HepG2 (cell line): Measurements from ENCODE around the gene TMCC1. TPM values are rescaled to one million over a fixed set of nuclear protein-coding genes. Genes with fewer than 3 reads are reported as not detected.

Source experiments
- ATAC-seq: fragments of 200-7000 bp; cut with Tn5 transposase; 3 replicates; pipeline ENCODE4 v1.9.1; 2020; ENCODE audit warnings: mild to moderate bottlenecking, moderate library complexity
- BruUV-seq: library from RNA; stranded (reverse); fragments of 400-500 nt; replicated peaks from 2 replicates; lab custom pipeline; 2021; lab: Mats Ljungman, UMichigan
- CTCF ChIA-PET: fragments of 300-600 bp; formaldehyde crosslinking; extraction: SDS; loops from one replicate; lab custom pipeline; 2021; ENCODE audit warnings: low total read pairs, inconsistent platforms, low intra/inter-chr PET ratio; lab: Yijun Ruan, JAX
- POLR2A ChIA-PET: fragments of 350-600 bp; sonication (Branson Sonifier 250); formaldehyde crosslinking; loops from one replicate; lab custom pipeline; 2020; ENCODE audit warnings: antibody characterized with exemption, inconsistent platforms; lab: Yijun Ruan, JAX
- DNase-seq: peaks from one replicate; pipeline ENCODE4 v3.0.0-alpha.2; 2015; ENCODE audit warnings: low spot score
- FAIRE-seq: peaks from 3 replicates; lab custom pipeline; 2011; peaks lifted over from hg19 to GRCh38; lab: Jason Lieb, UNC
- H2AFZ ChIP-seq: one replicate; pipeline ENCODE4 v1.6.1; 2011; ENCODE audit warnings: low read length, inconsistent platforms
- H3K27ac ChIP-seq: fragments of 300-600 bp; 3 replicates; pipeline ENCODE4 v1.8.0; 2011; ENCODE audit warnings: mixed run types, mild to moderate bottlenecking, mixed read lengths, low read length, inconsistent platforms; ENCODE audit not compliant: insufficient read depth; ENCODE audit errors: extremely low read length
- H3K27me3 ChIP-seq, 2 experiments: fragments of 200-600 bp in 1 of 2; 2 replicates in 1 of 2; 3 replicates in 1 of 2; pipeline versions ENCODE4 v1.6.0 to v1.8.0; 2011; ENCODE audit warnings: low read length in 2 of 2, mild to moderate bottlenecking in 2 of 2, moderate library complexity in 2 of 2, inconsistent platforms in 1 of 2; ENCODE audit not compliant: insufficient read depth in 2 of 2, control insufficient read depth in 1 of 2
- H3K36me3 ChIP-seq, 2 experiments: fragments of 200-600 bp in 1 of 2; replicated peaks in 1 of 2; 2 replicates in 1 of 2; 3 replicates in 1 of 2; pipeline versions ENCODE4 v1.5.1 to v1.8.0; 2011; ENCODE audit warnings: low read length in 2 of 2, inconsistent platforms in 1 of 2; ENCODE audit not compliant: insufficient read depth in 2 of 2, control insufficient read depth in 1 of 2
- H3K4me1 ChIP-seq: 2 replicates; pipeline ENCODE4 v1.5.1; 2012; ENCODE audit warnings: low read length, inconsistent platforms; ENCODE audit not compliant: insufficient read depth
- H3K4me2 ChIP-seq: 2 replicates; pipeline ENCODE4 v1.6.0; 2011; ENCODE audit warnings: low read depth, low read length, inconsistent platforms
- H3K4me3 ChIP-seq, 3 experiments: fragments of 200-600 bp in 1 of 3; sonication (generic), shearing (Covaris generic) in 1 of 3; replicated peaks in 1 of 3; 2 replicates each; pipeline ENCODE4 v1.5.1; 2011 to 2016; ENCODE audit warnings: low read length in 3 of 3, inconsistent platforms in 2 of 3, low read depth in 2 of 3, mild to moderate bottlenecking in 2 of 3, control low read depth in 1 of 3, mixed read lengths in 1 of 3; ENCODE audit not compliant: insufficient read depth in 1 of 3
- H3K79me2 ChIP-seq: one replicate; pipeline ENCODE4 v1.6.1; 2011; ENCODE audit warnings: low read length, inconsistent platforms; ENCODE audit not compliant: insufficient read depth
- H3K9ac ChIP-seq: 2 replicates; pipeline ENCODE4 v1.6.0; 2011; ENCODE audit warnings: mild to moderate bottlenecking, low read depth, low read length, inconsistent platforms; ENCODE audit not compliant: insufficient read depth
- H3K9me3 ChIP-seq: 2 replicates; pipeline ENCODE4 v1.5.1; 2012; ENCODE audit warnings: mild to moderate bottlenecking, low read length
- H4K20me1 ChIP-seq: 2 replicates; pipeline ENCODE4 v1.6.0; 2011; ENCODE audit warnings: inconsistent platforms, mild to moderate bottlenecking, low read length, moderate library complexity; ENCODE audit not compliant: insufficient read depth
- CERS6 ChIP-seq: sonication (generic); formaldehyde crosslinking; IDR thresholded peaks from 2 replicates; pipeline ENCODE4 v1.5.0; 2020; ENCODE audit warnings: missing genetic modification reagents
- ETS1 ChIP-seq: sonication (generic); formaldehyde crosslinking; IDR thresholded peaks from 2 replicates; pipeline ENCODE4 v1.4.0; 2020; ENCODE audit warnings: missing genetic modification reagents
- MXI1 ChIP-seq: IDR thresholded peaks from 3 replicates; pipeline ENCODE4 v1.6.1; 2012; ENCODE audit warnings: low read depth, low read length, inconsistent platforms, borderline replicate concordance
- NFKBIZ ChIP-seq: IDR thresholded peaks from 2 replicates; pipeline ENCODE4 v1.6.1; 2018; ENCODE audit warnings: missing genetic modification reagents, missing compliant biosample characterization
- PCBP2 ChIP-seq: fragments of 200-400 bp; formaldehyde crosslinking; optimal IDR thresholded peaks from 2 replicates; pipeline ENCODE3; 2018; ENCODE audit warnings: low read length, low read depth; ENCODE audit not compliant: poor library complexity, severe bottlenecking
- SCMH1 ChIP-seq: sonication (generic); formaldehyde crosslinking; IDR thresholded peaks from 2 replicates; pipeline ENCODE4 v1.9.0; 2021; ENCODE audit warnings: missing genetic modification reagents, mild to moderate bottlenecking, borderline replicate concordance
- SIN3B ChIP-seq: fragments of 150-350 bp; IDR thresholded peaks from 2 replicates; pipeline ENCODE4 v1.6.1; 2014; ENCODE audit warnings: low read length
- SMARCC2 ChIP-seq: fragments of 450-650 bp; IDR thresholded peaks from 2 replicates; pipeline ENCODE4 v1.6.1; 2017; ENCODE audit warnings: antibody characterized with exemption, mild to moderate bottlenecking
- XRCC5 ChIP-seq: fragments of 200-400 bp; formaldehyde crosslinking; optimal IDR thresholded peaks from 2 replicates; pipeline ENCODE3; 2017; ENCODE audit warnings: mild to moderate bottlenecking, low read length
- ZBTB42 ChIP-seq: sonication (generic); formaldehyde crosslinking; IDR thresholded peaks from 2 replicates; pipeline ENCODE4 v1.5.0; 2020; ENCODE audit warnings: mild to moderate bottlenecking, missing genetic modification reagents
- ZFP36L1 ChIP-seq: sonication (generic); formaldehyde crosslinking; IDR thresholded peaks from 2 replicates; pipeline ENCODE4 v1.8.0; 2022; ENCODE audit warnings: mild to moderate bottlenecking, missing genetic modification reagents, moderate library complexity
- ZKSCAN5 ChIP-seq: sonication (generic); formaldehyde crosslinking; IDR thresholded peaks from 2 replicates; pipeline ENCODE4 v1.5.1; 2020; ENCODE audit warnings: mild to moderate bottlenecking, missing genetic modification reagents
- ZNF138 ChIP-seq: sonication (generic); formaldehyde crosslinking; IDR thresholded peaks from 2 replicates; pipeline ENCODE4 v1.5.0; 2020; ENCODE audit warnings: mild to moderate bottlenecking, low read depth, missing genetic modification reagents
- ZNF790 ChIP-seq: sonication (generic); formaldehyde crosslinking; IDR thresholded peaks from 2 replicates; pipeline ENCODE4 v1.8.0; 2022; ENCODE audit warnings: missing genetic modification reagents, mild to moderate bottlenecking, borderline replicate concordance
- ZSCAN22 ChIP-seq: sonication (generic); formaldehyde crosslinking; IDR thresholded peaks from 2 replicates; pipeline ENCODE4 v1.4.0; 2020; ENCODE audit warnings: mild to moderate bottlenecking, missing genetic modification reagents
- WGBS: methylation state at CpG from one replicate; pipeline ENCODE4 v1.1.6; 2017; ENCODE audit warnings: low lambda C conversion rate; 5-methylcytosine and 5-hydroxymethylcytosine counted together
- in situ Hi-C: cut with HindIII; loops from 2 replicates; pipeline ENCODE4 v1.10.0; 2017; ENCODE audit warnings: low pct_unique_long_range_greater_than_20kb; ENCODE audit not compliant: extremely low pct_ligation_motif_present
- intact Hi-C: fragments of 100-400 bp; cut with micrococcal nuclease; formaldehyde crosslinking; loops from one replicate; pipeline ENCODE4 v1.10.0; 2022; ENCODE audit not compliant: unreplicated experiment
- polyA plus RNA-seq, 8 experiments: library from polyadenylated mRNA; depleted of rRNA in 3 of 8; stranded (reverse) in 7 of 8; unstranded in 1 of 8; fragments of >200 nt; fragmentation: Illumina TruSeq in 4 of 8; extraction: Trizol in 4 of 8; gene quantifications; 2 replicates each; pipeline versions ENCODE4 v1.2.1 to v1.2.3, GENCODE V29; 2011 to 2016; ENCODE audit warnings: low read depth in 4 of 8, missing spikeins in 1 of 8, mixed read lengths in 1 of 8; ENCODE audit not compliant: insufficient read depth in 1 of 8
- total RNA-seq, 5 experiments: library from RNA; depleted of rRNA; stranded (reverse); fragments of >200 nt; fragmentation: Illumina TruSeq; extraction: Trizol; gene quantifications; 2 replicates each; pipeline ENCODE4 v1.2.3, GENCODE V29; 2016; ENCODE audit warnings: low read depth in 1 of 5

Gene TMCC1
- total and polyA plus RNA-seq, 2 of the 13 experiments (the other 11 are each of a cell fraction or from before 2014, with no cell fraction given), result 12.1 to 264 TPM

DNA sequence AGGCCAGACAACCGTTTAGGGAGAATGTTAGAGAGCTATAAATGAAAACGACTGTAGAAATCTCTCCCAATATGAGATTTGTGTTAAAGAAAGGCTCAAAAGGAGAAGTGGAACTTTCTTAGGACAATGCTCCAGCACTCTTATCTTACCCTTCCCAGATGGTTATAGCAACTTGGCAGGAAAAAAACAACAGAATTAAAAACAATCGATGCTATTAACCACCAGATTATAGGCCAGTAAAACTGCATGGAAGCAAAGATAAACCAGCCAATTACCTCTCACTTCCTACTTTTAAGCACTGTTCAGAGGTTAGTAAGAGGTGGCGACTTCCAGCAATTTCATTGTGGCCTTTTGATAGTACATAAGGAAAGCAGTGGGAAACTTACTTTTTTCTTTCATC, 72.9 kb downstream of the TMCC1 start:
- POLR2A ChIA-PET, result no interaction called here
- Histone ChIP-seq H3K4me1 (peaks cover 15% of the 10 kb centered on the region), H3K27me3 (no peaks in the 10 kb centered on the region), H2AFZ (no peak overlapping the region), H3K9me3 (no peaks in the 10 kb centered on the region), H3K36me3 (no peaks in the 10 kb centered on the region; a peak in 1 of 5 replicates)
- DNase-seq, result no peak
- intact Hi-C loops, result no loop called here
- TF ChIP-seq MXI1, result no peak
- TF ChIP-seq SMARCC2, result no peak
- no peak for TF ChIP-seq ZKSCAN5 (CRISPR knock-in tag)
- TF ChIP-seq ZSCAN22 (CRISPR knock-in tag), result no peak
- TF ChIP-seq ZFP36L1, result no peak
- no peak for TF ChIP-seq ZNF790 (CRISPR knock-in tag)
- TF ChIP-seq SIN3B, result no peak
- TF ChIP-seq NFKBIZ (CRISPR knock-in tag), result no peak
- TF ChIP-seq ETS1, result no peak
- TF ChIP-seq ZBTB42 (CRISPR knock-in tag), result no peak
- no peak for TF ChIP-seq XRCC5
- TF ChIP-seq PCBP2, result no peak
- TF ChIP-seq SCMH1 (CRISPR knock-in tag), result no peak
- no peak for TF ChIP-seq CERS6 (CRISPR knock-in tag)
- TF ChIP-seq ZNF138 (CRISPR knock-in tag), result no peak
- TF ChIP-seq, all 625 proteins: peak for 0
- Histone ChIP-seq H4K20me1 (no peaks in the 10 kb centered on the region), H3K4me3 (no peak overlapping the region), H3K4me2 (no peak overlapping the region), H3K79me2 (no peaks in the 10 kb centered on the region), H3K27ac (no peak overlapping the region), H3K9ac (no peak overlapping the region)
- ATAC-seq (no peak), FAIRE-seq (no peak)
- CTCF ChIA-PET, result no interaction called here
- in situ Hi-C loops, result loop anchor here (5.0 kb wide), 1 partner anchor 168 kb away; no protein-coding TSS in a partner anchor
- no TSS peak for BruUV-seq
- WGBS, result 85% methylated on average over 4 of the region's 4 CpGs
